HG03064 (cell line): ENCODE data around the gene ITFG1.
"Not testable (repeated sequence)": the region's sequence is repeated elsewhere in the genome, so short reads cannot be mapped to it uniquely, and the experiment has no call there.

Experiments
- ATAC-seq: cut with Tn5 transposase; IDR thresholded peaks from one replicate; pipeline ENCODE4 v1.9.1; 2021; ENCODE audit warnings: low read depth; ENCODE audit not compliant: unreplicated experiment

ITFG1 gene

GRCh38 chr16:47260503-47260902 lies 200.4 kb downstream of the ITFG1 start:
- no peak for ATAC-seq

- ATAC-seq, result no peak
These were observed 201.9 kb downstream of the ITFG1 start for GRCh38 chr16:47258874-47259461.

- no peak for ATAC-seq
These were observed 206.1 kb downstream of the ITFG1 start for GRCh38 chr16:47254756-47255155.

GRCh38 chr16:47250983-47251382 lies 209.9 kb downstream of the ITFG1 start:
- no peak for ATAC-seq

GRCh38 chr16:47247690-47248089 lies 213.2 kb downstream of the ITFG1 start:
- no peak for ATAC-seq

- no peak for ATAC-seq
These were observed 216.7 kb downstream of the ITFG1 start for GRCh38 chr16:47244206-47244605.

GRCh38 chr16:47241061-47241460 lies 219.8 kb downstream of the ITFG1 start:
- no peak for ATAC-seq

GRCh38 chr16:47236716-47237115 lies 224.1 kb downstream of the ITFG1 start:
- no peak for ATAC-seq

GRCh38 chr16:47230296-47230695 lies 230.6 kb downstream of the ITFG1 start:
- no peak for ATAC-seq

GRCh38 chr16:47229053-47230050 lies 231.5 kb downstream of the ITFG1 start:
- no peak for ATAC-seq

- no peak for ATAC-seq
These were observed 232.6 kb downstream of the ITFG1 start for GRCh38 chr16:47228241-47228640.

GRCh38 chr16:47213761-47214440 lies 247.0 kb downstream of the ITFG1 start:
- ATAC-seq, result no peak

GRCh38 chr16:47211218-47211617 lies 249.6 kb downstream of the ITFG1 start:
- no peak for ATAC-seq

- no peak for ATAC-seq
These were observed 255.9 kb downstream of the ITFG1 start for GRCh38 chr16:47204736-47205504.

- ATAC-seq, result not testable (repeated sequence)
These were observed 257.4 kb downstream of the ITFG1 start for GRCh38 chr16:47203433-47203832.

GRCh38 chr16:47198180-47198575 lies 262.7 kb downstream of the ITFG1 start:
- no peak for ATAC-seq

- ATAC-seq, result no peak
These were observed 263.2 kb downstream of the ITFG1 start for GRCh38 chr16:47197536-47198179.

GRCh38 chr16:47196457-47196856 lies 264.4 kb downstream of the ITFG1 start:
- no peak for ATAC-seq

GRCh38 chr16:47182318-47182717 lies 278.5 kb downstream of the ITFG1 start:
- ATAC-seq, result no peak

- ATAC-seq, result not testable (repeated sequence)
These were observed 279.8 kb downstream of the ITFG1 start for GRCh38 chr16:47181066-47181465.
